Tibial nerve (tissue), 4 donors: ENCODE data around the gene TEKT5. TPM values are rescaled to one million over a fixed set of nuclear protein-coding genes. Genes with fewer than 3 reads are reported as not detected.

Experiments
- DNase-seq, 2 donors: peaks; one replicate each; pipeline ENCODE4 v3.0.0-alpha.2; 2019; ENCODE audit warnings: low spot score in 2 of 2
- H3K27ac ChIP-seq, 4 donors: fragments of 200-600 bp; sonication (generic) in 3 of 4; one replicate each; pipeline ENCODE4 v1.5.1; 2017 to 2019; ENCODE audit warnings: mild to moderate bottlenecking in 1 of 4
- H3K27me3 ChIP-seq, 2 donors: fragments of 200-600 bp; sonication (generic) in 1 of 2; one replicate each; pipeline versions ENCODE4 v1.5.1 to v1.6.0; 2017 to 2019
- H3K36me3 ChIP-seq, 3 donors: fragments of 200-600 bp; sonication (generic); one replicate each; pipeline ENCODE4 v1.5.1; 2018 to 2019
- H3K4me1 ChIP-seq, 4 donors: fragments of 200-600 bp; sonication (generic) in 3 of 4; one replicate each; pipeline ENCODE4 v1.5.1; 2017 to 2019
- H3K4me3 ChIP-seq, 4 donors: fragments of 200-600 bp; sonication (generic) in 3 of 4; one replicate each; pipeline ENCODE4 v1.5.1; 2017 to 2019; ENCODE audit warnings: mild to moderate bottlenecking in 1 of 4, moderate library complexity in 1 of 4
- H3K9me3 ChIP-seq, 4 donors: fragments of 200-600 bp; sonication (generic) in 3 of 4; one replicate each; pipeline ENCODE4 v1.5.1; 2017 to 2019
- CTCF ChIP-seq, 5 experiments: fragments of 200-600 bp in 3 of 5; fragments of 450-650 bp in 2 of 5; sonication (generic) in 3 of 5; IDR thresholded peaks; one replicate each; pipeline ENCODE4 v1.5.1; 2016 to 2019; ENCODE audit warnings: antibody characterized with exemption in 5 of 5, mild to moderate bottlenecking in 3 of 5, moderate library complexity in 2 of 5
- EP300 ChIP-seq, 2 donors: sonication (generic); formaldehyde crosslinking; IDR thresholded peaks; one replicate each; pipeline ENCODE4 v1.6.1; 2017; ENCODE audit warnings: antibody characterized with exemption in 2 of 2, mild to moderate bottlenecking in 1 of 2
- POLR2A ChIP-seq, 2 donors: fragments of 450-650 bp; IDR thresholded peaks; one replicate each; pipeline ENCODE4 v1.6.1; 2017; ENCODE audit warnings: antibody characterized with exemption in 2 of 2, mild to moderate bottlenecking in 2 of 2, moderate library complexity in 2 of 2
- WGBS, 2 donors: methylation state at CpG; one replicate each; pipeline ENCODE4 v1.1.5; 2018; 5-methylcytosine and 5-hydroxymethylcytosine counted together
- total RNA-seq, 4 donors: library from RNA; depleted of rRNA; stranded (reverse); fragments of >200 nt; gene quantifications; one replicate each; pipeline ENCODE4 v1.1.0, GENCODE V29; 2016

Gene TEKT5
- total RNA-seq, 4 donors from 2014 or later: not detected

- Histone ChIP-seq H3K4me1 (peaks cover 0 to 43% (median 27%) of the 10 kb centered on the region in 4 donors), H3K9me3 (no peaks in the 10 kb centered on the region), H3K36me3 (no peaks in the 10 kb centered on the region), H3K4me3 (no peak overlapping the region), H3K27me3 (no peaks in the 10 kb centered on the region), H3K27ac (peak overlapping the region in 1 of 4 donors; percentile 0)
- DNase-seq: no peak
- no peak for TF ChIP-seq POLR2A (IDR thresholded peaks at IDR 0.05)
- no peak for TF ChIP-seq EP300 (IDR thresholded peaks at IDR 0.05)
- no peak for TF ChIP-seq CTCF (IDR thresholded peaks at IDR 0.05)
- WGBS, 2 donors: 87 to 92% methylated on average over 2 of the region's 2 CpGs
Observed at GRCh38 chr16:10740845-10741208, 46.1 kb upstream of the TEKT5 start.

GRCh38 chr16:10740000-10740844, 45.5 kb upstream of the TEKT5 start:
- WGBS, 2 donors: 87 to 91% methylated on average over 10 of the region's 10 CpGs
- H3K27ac ChIP-seq: peak overlapping the region in 1 of 4 donors; percentile 0
- peaks cover 0 to 43% (median 25%) of the 10 kb centered on the region in 4 donors for H3K4me1 ChIP-seq

GRCh38 chr16:10738231-10739077, 43.7 kb upstream of the TEKT5 start:
- Histone ChIP-seq H3K9me3 (no peaks in the 10 kb centered on the region), H3K4me1 (peaks cover 0 to 36% (median 18%) of the 10 kb centered on the region in 4 donors), H3K27ac (peak overlapping the region; percentile 38 to 85 (median 68)), H3K36me3 (no peaks in the 10 kb centered on the region), H3K27me3 (no peaks in the 10 kb centered on the region), H3K4me3 (no peak overlapping the region)
- TF ChIP-seq CTCF (IDR thresholded peaks at IDR 0.05) (no peak), EP300 (IDR thresholded peaks at IDR 0.05) (no peak), POLR2A (IDR thresholded peaks at IDR 0.05) (no peak)
- peak in 1 of 2 donors; percentile 34 for DNase-seq
- 30 to 38% methylated on average over 12 of the region's 12 CpGs for WGBS, 2 donors

More at GRCh38 chr16:10740000-10740844, 45.5 kb upstream of the TEKT5 start:
- Histone ChIP-seq H3K36me3 (no peaks in the 10 kb centered on the region), H3K4me3 (no peak overlapping the region), H3K27me3 (no peaks in the 10 kb centered on the region), H3K9me3 (no peaks in the 10 kb centered on the region)
- no peak for DNase-seq
- no peak for TF ChIP-seq EP300 (IDR thresholded peaks at IDR 0.05)

GRCh38 chr16:10737068-10737625, 42.4 kb upstream of the TEKT5 start:
- H3K4me3 ChIP-seq: peak overlapping the region in 1 of 4 donors; percentile 13
- TF ChIP-seq POLR2A (IDR thresholded peaks at IDR 0.05): no peak
- TF ChIP-seq EP300 (IDR thresholded peaks at IDR 0.05): peak in 1 of 2 donors; percentile 19
- TF ChIP-seq CTCF (IDR thresholded peaks at IDR 0.05): peak; percentile 87 to 96 (median 91)
- H3K36me3 ChIP-seq: no peaks in the 10 kb centered on the region
- DNase-seq: peak in 1 of 2 donors; percentile 57
- peaks cover 0 to 30% (median 15%) of the 10 kb centered on the region in 4 donors for H3K4me1 ChIP-seq
- H3K27ac ChIP-seq: peak overlapping the region in 3 of 4 donors; percentile 58 to 85 (median 78)
- no peaks in the 10 kb centered on the region for H3K27me3 ChIP-seq
- 30 to 37% methylated on average over 12 of the region's 12 CpGs for WGBS, 2 donors
- peaks cover 0 to 5% (median 0%) of the 10 kb centered on the region in 4 donors for H3K9me3 ChIP-seq

GRCh38 chr16:10731790-10732189, 37.1 kb upstream of the TEKT5 start:
- WGBS, 2 donors: 77 to 83% methylated on average over 7 of the region's 7 CpGs
- DNase-seq: no peak
- H3K36me3 ChIP-seq: no peaks in the 10 kb centered on the region

More at GRCh38 chr16:10731790-10732189, 37.1 kb upstream of the TEKT5 start:
- Histone ChIP-seq H3K9me3 (peaks cover 0 to 5% (median 0%) of the 10 kb centered on the region in 4 donors), H3K4me1 (peaks cover 0 to 1% (median under 1%) of the 10 kb centered on the region in 4 donors), H3K4me3 (no peak overlapping the region), H3K27ac (no peak overlapping the region), H3K27me3 (no peaks in the 10 kb centered on the region)
- TF ChIP-seq POLR2A (IDR thresholded peaks at IDR 0.05): no peak
